Upper lobe of left lung (tissue), 6 donors: Measurements from ENCODE around the gene TMX1. TPM values are rescaled to one million over a fixed set of nuclear protein-coding genes. Genes with fewer than 3 reads are reported as not detected.

Experiments used
- ATAC-seq, 2 donors: fragments of 200-7000 bp; cut with Tn5 transposase; one replicate each; pipeline ENCODE4 v1.9.1; 2022; ENCODE audit warnings: mild to moderate bottlenecking in 2 of 2, moderate library complexity in 2 of 2; ENCODE audit not compliant: low FRiP score in 2 of 2
- DNase-seq, 2 donors: peaks; one replicate each; pipeline ENCODE4 v3.0.0-alpha.2; 2019 to 2020
- H3K27ac ChIP-seq, 4 donors: fragments of 200-600 bp; sonication (generic); one replicate each; pipeline ENCODE4 v1.5.1; 2016 to 2019
- H3K27me3 ChIP-seq, 4 donors: fragments of 200-600 bp; sonication (generic); one replicate each; pipeline ENCODE4 v1.5.1; 2017 to 2019
- H3K36me3 ChIP-seq, 4 donors: fragments of 200-600 bp; sonication (generic); one replicate each; pipeline ENCODE4 v1.5.1; 2016 to 2019
- H3K4me1 ChIP-seq, 4 donors: fragments of 200-600 bp; sonication (generic); one replicate each; pipeline ENCODE4 v1.5.1; 2018 to 2019
- H3K4me3 ChIP-seq, 4 donors: fragments of 200-600 bp; sonication (generic); one replicate each; pipeline ENCODE4 v1.5.1; 2017 to 2019; ENCODE audit warnings: mild to moderate bottlenecking in 2 of 4, moderate library complexity in 1 of 4
- H3K9me3 ChIP-seq, 4 donors: fragments of 200-600 bp; sonication (generic); one replicate each; pipeline ENCODE4 v1.5.1; 2018 to 2019
- EP300 ChIP-seq, 4 donors: sonication (generic); formaldehyde crosslinking; IDR thresholded peaks; one replicate each; pipeline ENCODE4 v1.5.1; 2017; ENCODE audit warnings: antibody characterized with exemption in 4 of 4, control low read depth in 2 of 4
- POLR2A ChIP-seq, 4 donors: fragments of 450-650 bp; IDR thresholded peaks; one replicate each; pipeline ENCODE4 v1.5.1; 2016 to 2017; ENCODE audit warnings: antibody characterized with exemption in 4 of 4, mild to moderate bottlenecking in 2 of 4
- POLR2AphosphoS5 ChIP-seq, 2 donors: sonication (generic); formaldehyde crosslinking; IDR thresholded peaks; one replicate each; pipeline ENCODE4 v1.5.1; 2017; ENCODE audit warnings: antibody characterized with exemption in 2 of 2
- WGBS, 2 donors: methylation state at CpG; one replicate each; pipeline ENCODE4 v1.1.5; 2017 to 2018; 5-methylcytosine and 5-hydroxymethylcytosine counted together
- total RNA-seq, 6 donors: library from RNA; depleted of rRNA in 4 of 6; stranded (reverse); fragments of >200 nt in 4 of 6; gene quantifications; one replicate each; pipeline versions ENCODE4 v1.1.0 to v1.2.1, GENCODE V29; 2016 to 2021
- TF ChIP-seq, protein P1 (sequence below), 6 experiments: fragments of 450-650 bp in 4 of 6; fragments of 200-600 bp in 2 of 6; sonication (generic) in 2 of 6; IDR thresholded peaks; one replicate each; pipeline ENCODE4 v1.5.1; 2016 to 2019; ENCODE audit warnings: antibody characterized with exemption in 6 of 6
- donor health status: DM: no; HTN: no; CAD: no; lungs with moderate emphysema.
- donor health status: DM: no; HTN: yes; CAD: no; lungs with severe emphysema.

The TMX1 gene
- total RNA-seq, 6 donors from 2014 or later, result 9.7 to 34.3 (median 29.1) TPM

DNA sequence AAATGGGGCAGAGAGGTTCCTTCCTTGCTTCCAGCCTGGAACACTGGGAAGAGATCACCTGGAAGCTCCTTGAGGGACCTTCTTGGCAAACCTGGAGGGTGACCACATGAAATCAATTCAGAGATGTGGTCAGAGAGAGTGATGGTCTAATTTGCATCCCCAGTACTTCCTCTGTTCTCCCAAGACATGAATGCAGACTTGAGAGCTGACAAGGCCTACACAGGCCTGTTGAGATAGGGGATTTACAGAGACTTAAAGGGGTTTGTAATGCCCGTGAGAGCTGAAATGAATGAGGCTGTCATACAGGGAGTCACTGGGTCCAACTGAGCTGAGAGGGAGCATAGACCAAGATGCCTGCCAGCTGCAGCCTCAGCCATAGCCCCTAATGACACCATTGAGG is 45.1 kb downstream of the TMX1 start:
- 92 to 100% methylated on average over 1 of the region's 1 CpG for WGBS, 2 donors
- H3K4me1 ChIP-seq, result no peaks in the 10 kb centered on the region

DNA sequence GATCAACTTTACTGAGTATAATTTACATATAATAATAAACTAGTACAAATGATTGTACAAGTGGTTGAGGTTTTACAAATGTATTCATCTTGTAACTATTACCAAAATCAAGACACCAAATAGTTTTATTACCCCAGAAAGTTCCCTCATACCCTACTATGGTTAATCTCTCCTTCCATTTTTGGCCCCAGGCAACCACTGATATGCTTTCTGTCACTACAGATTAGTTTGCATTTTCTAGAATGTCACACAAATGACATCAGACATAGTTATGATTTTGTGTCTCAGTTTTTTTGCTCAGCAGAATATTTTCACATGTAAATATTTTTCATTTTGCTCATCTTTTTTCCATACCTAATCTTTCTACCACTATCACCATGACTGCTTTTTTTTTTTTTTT is 49.1 kb downstream of the TMX1 start:
- H3K27ac ChIP-seq, result no peak overlapping the region
- TF ChIP-seq POLR2A (IDR thresholded peaks at IDR 0.05) (no peak), POLR2AphosphoS5 (IDR thresholded peaks at IDR 0.05) (no peak), EP300 (IDR thresholded peaks at IDR 0.05) (no peak)
- TF ChIP-seq, protein P1, sequence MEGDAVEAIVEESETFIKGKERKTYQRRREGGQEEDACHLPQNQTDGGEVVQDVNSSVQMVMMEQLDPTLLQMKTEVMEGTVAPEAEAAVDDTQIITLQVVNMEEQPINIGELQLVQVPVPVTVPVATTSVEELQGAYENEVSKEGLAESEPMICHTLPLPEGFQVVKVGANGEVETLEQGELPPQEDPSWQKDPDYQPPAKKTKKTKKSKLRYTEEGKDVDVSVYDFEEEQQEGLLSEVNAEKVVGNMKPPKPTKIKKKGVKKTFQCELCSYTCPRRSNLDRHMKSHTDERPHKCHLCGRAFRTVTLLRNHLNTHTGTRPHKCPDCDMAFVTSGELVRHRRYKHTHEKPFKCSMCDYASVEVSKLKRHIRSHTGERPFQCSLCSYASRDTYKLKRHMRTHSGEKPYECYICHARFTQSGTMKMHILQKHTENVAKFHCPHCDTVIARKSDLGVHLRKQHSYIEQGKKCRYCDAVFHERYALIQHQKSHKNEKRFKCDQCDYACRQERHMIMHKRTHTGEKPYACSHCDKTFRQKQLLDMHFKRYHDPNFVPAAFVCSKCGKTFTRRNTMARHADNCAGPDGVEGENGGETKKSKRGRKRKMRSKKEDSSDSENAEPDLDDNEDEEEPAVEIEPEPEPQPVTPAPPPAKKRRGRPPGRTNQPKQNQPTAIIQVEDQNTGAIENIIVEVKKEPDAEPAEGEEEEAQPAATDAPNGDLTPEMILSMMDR (IDR thresholded peaks at IDR 0.05), result no peak
- H3K4me1 ChIP-seq, result no peaks in the 10 kb centered on the region
- H3K4me3 ChIP-seq, result no peak overlapping the region
- ATAC-seq, result no peak
- no peak for DNase-seq
- H3K9me3 ChIP-seq, result no peaks in the 10 kb centered on the region
- H3K36me3 ChIP-seq, result no peaks in the 10 kb centered on the region
- H3K27me3 ChIP-seq, result no peaks in the 10 kb centered on the region

More for the DNA sequence above, 45.1 kb downstream of the TMX1 start:
- no peak overlapping the region for H3K4me3 ChIP-seq
- H3K27ac ChIP-seq, result no peak overlapping the region
- no peaks in the 10 kb centered on the region for H3K27me3 ChIP-seq
- H3K36me3 ChIP-seq, result no peaks in the 10 kb centered on the region
- ATAC-seq (no peak), DNase-seq (no peak)
- no peaks in the 10 kb centered on the region for H3K9me3 ChIP-seq
- TF ChIP-seq POLR2AphosphoS5 (IDR thresholded peaks at IDR 0.05) (no peak), EP300 (IDR thresholded peaks at IDR 0.05) (no peak), POLR2A (IDR thresholded peaks at IDR 0.05) (no peak)
- TF ChIP-seq, protein P1 (IDR thresholded peaks at IDR 0.05), result no peak

GRCh38 chr14:51290132-51290531 is 50.1 kb downstream of the TMX1 start:
- no peak for ATAC-seq
- H3K9me3 ChIP-seq, result no peaks in the 10 kb centered on the region
- H3K27me3 ChIP-seq, result no peaks in the 10 kb centered on the region
- H3K27ac ChIP-seq, result no peak overlapping the region
- H3K4me3 ChIP-seq, result no peak overlapping the region
- no peaks in the 10 kb centered on the region for H3K36me3 ChIP-seq
- WGBS, 2 donors, result 100% methylated on average over 1 of the region's 1 CpG
- no peak for DNase-seq
- no peak for TF ChIP-seq POLR2A (IDR thresholded peaks at IDR 0.05)
- TF ChIP-seq, protein P1 (IDR thresholded peaks at IDR 0.05), result no peak
- TF ChIP-seq POLR2AphosphoS5 (IDR thresholded peaks at IDR 0.05), result no peak
- no peak for TF ChIP-seq EP300 (IDR thresholded peaks at IDR 0.05)
- H3K4me1 ChIP-seq, result no peaks in the 10 kb centered on the region

DNA sequence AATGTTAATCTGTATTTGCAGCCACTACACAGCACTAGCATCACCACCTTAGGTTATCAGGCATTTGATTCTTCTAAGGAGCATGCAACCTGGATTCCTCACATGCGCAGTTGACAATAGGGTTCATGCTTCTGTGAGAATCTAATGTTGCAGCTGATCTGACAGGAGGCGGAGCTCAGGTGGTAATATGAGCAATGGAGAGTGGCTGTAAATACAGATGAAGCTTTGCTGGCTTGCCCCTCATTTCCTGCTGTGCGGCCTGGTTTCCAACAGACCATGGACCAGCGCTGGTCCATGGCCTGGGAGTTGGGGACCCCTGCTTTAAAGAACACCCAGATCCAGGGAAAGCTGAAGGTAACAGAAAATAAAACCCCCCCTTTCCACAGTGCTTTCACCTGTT is 51.0 kb downstream of the TMX1 start:
- H3K4me1 ChIP-seq, result no peaks in the 10 kb centered on the region
- no peaks in the 10 kb centered on the region for H3K9me3 ChIP-seq
- TF ChIP-seq, protein P1 (IDR thresholded peaks at IDR 0.05), result no peak
- TF ChIP-seq POLR2AphosphoS5 (IDR thresholded peaks at IDR 0.05), result no peak
- no peak for TF ChIP-seq POLR2A (IDR thresholded peaks at IDR 0.05)
- no peak for TF ChIP-seq EP300 (IDR thresholded peaks at IDR 0.05)
- H3K36me3 ChIP-seq, result no peaks in the 10 kb centered on the region
- no peak for ATAC-seq
- H3K4me3 ChIP-seq, result no peak overlapping the region
- no peaks in the 10 kb centered on the region for H3K27me3 ChIP-seq
- no peak for DNase-seq
- no peak overlapping the region for H3K27ac ChIP-seq
- 90 to 100% methylated on average over 3 to 4 of the region's 4 CpGs for WGBS, 2 donors

GRCh38 chr14:51293149-51293911 is 53.3 kb downstream of the TMX1 start:
- ATAC-seq, result peak in 1 of 2 donors; percentile 64
- no peak overlapping the region for H3K27ac ChIP-seq

More at GRCh38 chr14:51293149-51293911, 53.3 kb downstream of the TMX1 start:
- H3K36me3 ChIP-seq, result no peaks in the 10 kb centered on the region
- TF ChIP-seq, protein P1 (IDR thresholded peaks at IDR 0.05), result no peak
- no peak for DNase-seq
- H3K4me3 ChIP-seq, result no peak overlapping the region
- no peaks in the 10 kb centered on the region for H3K9me3 ChIP-seq
- no peaks in the 10 kb centered on the region for H3K27me3 ChIP-seq
- H3K4me1 ChIP-seq, result no peaks in the 10 kb centered on the region
- WGBS, 2 donors, result 62% methylated on average over 7 of the region's 7 CpGs
